Ectodermal cell (in vitro differentiated cells): ENCODE data around the gene ALKBH3.

Experiments
- H3K27ac ChIP-seq: 2 replicates; pipeline ENCODE4 v1.7.0; 2013; ENCODE audit warnings: mild to moderate bottlenecking, low read depth, low read length; ENCODE audit not compliant: insufficient read depth, poor library complexity, severe bottlenecking
- H3K27me3 ChIP-seq: 2 replicates; pipeline ENCODE4 v1.7.0; 2013; ENCODE audit warnings: mild to moderate bottlenecking, low read length; ENCODE audit not compliant: insufficient read depth, control insufficient read depth, poor library complexity, severe bottlenecking
- H3K36me3 ChIP-seq: one replicate; pipeline ENCODE4 v1.7.0; 2013; ENCODE audit warnings: low read length; ENCODE audit not compliant: control insufficient read depth, insufficient read depth
- H3K4me1 ChIP-seq: one replicate; pipeline ENCODE4 v1.7.0; 2013; ENCODE audit warnings: low read length; ENCODE audit not compliant: control insufficient read depth, insufficient read depth
- H3K4me3 ChIP-seq: 2 replicates; pipeline ENCODE4 v1.7.0; 2013; ENCODE audit warnings: low read depth, low read length, control low read depth; ENCODE audit not compliant: insufficient read depth
- H3K9me3 ChIP-seq: 2 replicates; pipeline ENCODE4 v1.7.0; 2013; ENCODE audit warnings: mild to moderate bottlenecking, low read length, moderate library complexity; ENCODE audit not compliant: control insufficient read depth
- WGBS, 2 experiments: methylation state at CpG; one replicate each; pipeline ENCODE4 v1.1.7; 2013; ENCODE audit warnings: missing lambda C conversion rate in 2 of 2; 5-methylcytosine and 5-hydroxymethylcytosine counted together

The ALKBH3 gene

GRCh38 chr11:43959321-43959995, 78.8 kb downstream of the ALKBH3 start:
- 80 to 86% methylated on average over 6 of the region's 6 CpGs for WGBS, 2 experiments
- H3K27me3 ChIP-seq, result peaks cover 3% of the 10 kb centered on the region
- no peak overlapping the region for H3K4me3 ChIP-seq
- H3K27ac ChIP-seq, result no peak overlapping the region
- no peaks in the 10 kb centered on the region for H3K36me3 ChIP-seq
- H3K9me3 ChIP-seq, result no peaks in the 10 kb centered on the region
- H3K4me1 ChIP-seq, result peaks cover 16% of the 10 kb centered on the region

GRCh38 chr11:43962383-43963278, 82.0 kb downstream of the ALKBH3 start:
- no peak overlapping the region for H3K27ac ChIP-seq
- no peak overlapping the region for H3K4me3 ChIP-seq
- no peaks in the 10 kb centered on the region for H3K36me3 ChIP-seq
- peaks cover 16% of the 10 kb centered on the region for H3K4me1 ChIP-seq
- H3K27me3 ChIP-seq, result peaks cover 3% of the 10 kb centered on the region
- WGBS, 2 experiments, result 42 to 47% methylated on average over 13 of the region's 13 CpGs
- H3K9me3 ChIP-seq, result no peaks in the 10 kb centered on the region

DNA sequence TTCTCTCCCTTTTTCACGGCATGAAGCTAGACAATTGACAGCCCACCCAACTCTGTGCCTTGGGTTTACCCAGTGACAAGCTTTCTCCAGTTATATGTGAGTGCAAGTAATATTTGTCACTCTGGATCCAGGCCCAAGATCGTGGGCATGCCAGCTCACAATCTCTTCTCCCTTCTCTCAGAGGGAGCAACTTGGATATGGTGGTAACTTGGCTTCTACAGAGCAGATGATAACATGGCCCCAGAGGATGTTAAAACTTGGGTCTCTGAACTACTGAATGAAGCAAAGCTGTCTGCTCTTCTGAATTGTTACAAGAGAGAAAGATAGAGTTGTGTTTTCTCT, 82.6 kb downstream of the ALKBH3 start:
- H3K27me3 ChIP-seq, result peaks cover 3% of the 10 kb centered on the region
- H3K4me1 ChIP-seq, result peaks cover 16% of the 10 kb centered on the region
- no peak overlapping the region for H3K4me3 ChIP-seq
- WGBS, 2 experiments, result 82 to 88% methylated on average over 2 of the region's 2 CpGs
- H3K36me3 ChIP-seq, result no peaks in the 10 kb centered on the region
- H3K9me3 ChIP-seq, result no peaks in the 10 kb centered on the region
- no peak overlapping the region for H3K27ac ChIP-seq

GRCh38 chr11:43967661-43968060, 87.0 kb downstream of the ALKBH3 start:
- H3K27me3 ChIP-seq, result peaks cover 3% of the 10 kb centered on the region
- no peaks in the 10 kb centered on the region for H3K36me3 ChIP-seq
- no peak overlapping the region for H3K4me3 ChIP-seq
- no peak overlapping the region for H3K27ac ChIP-seq
- 87 to 93% methylated on average over 2 of the region's 2 CpGs for WGBS, 2 experiments
- no peaks in the 10 kb centered on the region for H3K9me3 ChIP-seq
- peaks cover 10% of the 10 kb centered on the region for H3K4me1 ChIP-seq

DNA sequence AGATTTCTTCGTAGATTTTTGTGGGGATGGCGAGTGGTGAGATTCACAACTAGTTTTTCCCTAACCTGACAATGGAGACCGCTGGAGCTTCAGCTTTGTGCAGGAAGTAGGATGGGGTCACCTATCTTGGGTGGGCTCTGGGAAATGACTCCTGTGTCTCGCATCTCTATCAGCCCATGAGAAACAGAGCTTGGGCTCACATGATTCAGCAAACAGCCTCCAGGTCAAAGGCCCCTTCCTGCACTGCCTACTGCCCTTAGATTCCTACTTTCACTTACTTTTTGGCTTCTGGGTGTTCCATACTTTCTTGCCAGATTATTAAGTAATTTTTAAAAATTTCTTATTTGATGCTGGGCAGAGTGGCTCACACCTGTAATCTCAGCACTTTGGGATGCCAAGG, 88.1 kb downstream of the ALKBH3 start:
- Histone ChIP-seq H3K36me3 (no peaks in the 10 kb centered on the region), H3K27me3 (no peaks in the 10 kb centered on the region)
- 88 to 90% methylated on average over 4 of the region's 4 CpGs for WGBS, 2 experiments

DNA sequence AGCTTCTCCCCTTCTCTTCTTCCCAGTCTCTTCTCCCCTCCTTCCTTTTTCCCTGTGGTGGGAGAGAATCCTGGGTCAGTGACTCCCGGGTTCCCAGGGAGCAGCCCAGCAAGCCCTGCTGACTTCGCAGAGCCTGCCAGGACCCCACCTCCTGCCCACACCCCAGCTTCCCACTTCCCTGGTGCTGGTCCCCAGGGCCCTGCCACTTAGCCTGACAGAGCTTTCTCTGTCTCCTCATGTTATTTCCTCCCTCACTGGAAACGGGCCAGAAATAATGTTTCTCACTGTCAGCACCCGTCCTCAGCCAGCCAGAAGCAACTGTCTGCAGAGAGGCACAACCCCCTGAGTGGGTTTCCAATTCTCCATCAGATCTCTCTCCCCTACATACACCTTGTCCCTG, 88.9 kb downstream of the ALKBH3 start:
- no peaks in the 10 kb centered on the region for H3K27me3 ChIP-seq
- no peaks in the 10 kb centered on the region for H3K36me3 ChIP-seq
- H3K4me1 ChIP-seq, result no peaks in the 10 kb centered on the region
- H3K27ac ChIP-seq, result no peak overlapping the region
- H3K9me3 ChIP-seq, result peaks cover 2% of the 10 kb centered on the region
- no peak overlapping the region for H3K4me3 ChIP-seq
- WGBS, 2 experiments, result 58 to 66% methylated on average over 4 of the region's 4 CpGs

More for the DNA sequence above, 88.1 kb downstream of the ALKBH3 start:
- no peak overlapping the region for H3K4me3 ChIP-seq
- H3K27ac ChIP-seq, result no peak overlapping the region
- H3K9me3 ChIP-seq, result no peaks in the 10 kb centered on the region
- H3K4me1 ChIP-seq, result no peaks in the 10 kb centered on the region
